Activated T-helper 2 cell treated with anti-CD3 and anti-CD28 coated beads, Interferon-gamma antibody, Interleukin-2, Interleukin-4, amounts not matched to agents 10 μg/mL and 5 μg/mL and 100 μg/mL, durations not matched to agents 14 hours and 24 hours and 36 hours (primary cell): ENCODE measurements around the gene CABCOCO1. TPM values are rescaled to one million over a fixed set of nuclear protein-coding genes. Genes with fewer than 3 reads are reported as not detected.

Experiments used
- DNase-seq: peaks from one replicate; pipeline ENCODE4 v3.0.0; 2021; ENCODE audit warnings: low spot score
- H3K27ac Mint-ChIP-seq: one replicate; pipeline ENCODE4 v1.8.0; 2021; ENCODE audit warnings: mixed read lengths
- H3K27me3 Mint-ChIP-seq: one replicate; pipeline ENCODE4 v1.8.0; 2021; ENCODE audit warnings: low read depth, mixed read lengths
- H3K36me3 Mint-ChIP-seq: one replicate; pipeline ENCODE4 v1.8.0; 2021; ENCODE audit warnings: low read depth, mixed read lengths
- H3K4me1 Mint-ChIP-seq: one replicate; pipeline ENCODE4 v1.8.0; 2021; ENCODE audit warnings: low read depth, mixed read lengths
- H3K4me3 Mint-ChIP-seq: one replicate; pipeline ENCODE4 v1.8.0; 2021; ENCODE audit warnings: low read depth, mild to moderate bottlenecking, moderate library complexity, mixed read lengths
- H3K9me3 Mint-ChIP-seq: one replicate; pipeline ENCODE4 v1.8.0; 2021; ENCODE audit warnings: mixed read lengths
- intact Hi-C: fragments of 100-400 bp; cut with micrococcal nuclease; formaldehyde crosslinking; loops from one replicate; pipeline ENCODE4 v1.15.1; 2023
- total RNA-seq: library from RNA; stranded (reverse); gene quantifications from 2 replicates; pipeline ENCODE4 v1.2.3, GENCODE V29; 2022

CABCOCO1 gene
- total RNA-seq, 1 donor from 2014 or later: not detected

GRCh38 chr10:61766927-61767326 is 104.2 kb downstream of the CABCOCO1 start:
- Mint-ChIP-seq H3K4me1 (peaks cover 39% of the 10 kb centered on the region), H3K9me3 (peaks cover 5% of the 10 kb centered on the region), H3K27ac (no peak overlapping the region), H3K36me3 (peaks cover 17% of the 10 kb centered on the region), H3K27me3 (no peaks in the 10 kb centered on the region), H3K4me3 (no peak overlapping the region)
- intact Hi-C loops: no loop called here
- DNase-seq: no peak

- Mint-ChIP-seq H3K4me1 (peaks cover 9% of the 10 kb centered on the region), H3K36me3 (peaks cover 2% of the 10 kb centered on the region), H3K9me3 (peaks cover 14% of the 10 kb centered on the region), H3K27me3 (no peaks in the 10 kb centered on the region), H3K4me3 (no peak overlapping the region), H3K27ac (no peak overlapping the region)
- DNase-seq: no peak
- intact Hi-C loops: no loop called here
Observed at GRCh38 chr10:61774031-61774430, 111.3 kb downstream of the CABCOCO1 start.

- Mint-ChIP-seq H3K27me3 (no peaks in the 10 kb centered on the region), H3K36me3 (peaks cover 5% of the 10 kb centered on the region), H3K4me3 (no peak overlapping the region), H3K27ac (no peak overlapping the region), H3K4me1 (peaks cover 18% of the 10 kb centered on the region), H3K9me3 (peaks cover 14% of the 10 kb centered on the region)
- DNase-seq: no peak
- intact Hi-C loops: no loop called here
Observed at GRCh38 chr10:61775111-61775510, 112.4 kb downstream of the CABCOCO1 start.

- Mint-ChIP-seq H3K27me3 (no peaks in the 10 kb centered on the region), H3K36me3 (peaks cover 5% of the 10 kb centered on the region), H3K27ac (no peak overlapping the region), H3K4me3 (no peak overlapping the region), H3K4me1 (peaks cover 28% of the 10 kb centered on the region), H3K9me3 (peaks cover 16% of the 10 kb centered on the region)
- no peak for DNase-seq
- intact Hi-C loops: no loop called here
Observed at GRCh38 chr10:61776615-61777266, 114.0 kb downstream of the CABCOCO1 start.

- H3K9me3 Mint-ChIP-seq: peaks cover 13% of the 10 kb centered on the region
- no peak overlapping the region for H3K27ac Mint-ChIP-seq
- peaks cover 38% of the 10 kb centered on the region for H3K4me1 Mint-ChIP-seq
- H3K36me3 Mint-ChIP-seq: peaks cover 15% of the 10 kb centered on the region
- no peak for DNase-seq
- intact Hi-C loops: no loop called here
- H3K4me3 Mint-ChIP-seq: no peak overlapping the region
- H3K27me3 Mint-ChIP-seq: no peaks in the 10 kb centered on the region
Observed at GRCh38 chr10:61778137-61778536, 115.4 kb downstream of the CABCOCO1 start.

GRCh38 chr10:61779276-61779675 is 116.5 kb downstream of the CABCOCO1 start:
- no peaks in the 10 kb centered on the region for H3K27me3 Mint-ChIP-seq
- H3K27ac Mint-ChIP-seq: no peak overlapping the region
- peaks cover 47% of the 10 kb centered on the region for H3K4me1 Mint-ChIP-seq
- intact Hi-C loops: no loop called here
- peaks cover 15% of the 10 kb centered on the region for H3K9me3 Mint-ChIP-seq
- no peak overlapping the region for H3K4me3 Mint-ChIP-seq
- peaks cover 15% of the 10 kb centered on the region for H3K36me3 Mint-ChIP-seq
- DNase-seq: no peak

- peak overlapping the region; percentile 72 for H3K27ac Mint-ChIP-seq
- peaks cover 54% of the 10 kb centered on the region for H3K4me1 Mint-ChIP-seq
- H3K36me3 Mint-ChIP-seq: peaks cover 15% of the 10 kb centered on the region
- no peak for DNase-seq
- intact Hi-C loops: loop anchor here (10.0 kb wide), 3 partner anchors 405 to 855 kb away; no protein-coding TSS in a partner anchor
- no peak overlapping the region for H3K4me3 Mint-ChIP-seq
- no peaks in the 10 kb centered on the region for H3K27me3 Mint-ChIP-seq
- H3K9me3 Mint-ChIP-seq: peaks cover 16% of the 10 kb centered on the region
Observed at GRCh38 chr10:61779950-61780659, 117.4 kb downstream of the CABCOCO1 start.

- peaks cover 16% of the 10 kb centered on the region for H3K9me3 Mint-ChIP-seq
- no peak for DNase-seq
- no peaks in the 10 kb centered on the region for H3K27me3 Mint-ChIP-seq
- peaks cover 61% of the 10 kb centered on the region for H3K4me1 Mint-ChIP-seq
- peaks cover 15% of the 10 kb centered on the region for H3K36me3 Mint-ChIP-seq
- intact Hi-C loops: loop anchor here (10.0 kb wide), 3 partner anchors 404 to 854 kb away; no protein-coding TSS in a partner anchor
- H3K4me3 Mint-ChIP-seq: no peak overlapping the region
- no peak overlapping the region for H3K27ac Mint-ChIP-seq
Observed at GRCh38 chr10:61780732-61781131, 118.0 kb downstream of the CABCOCO1 start.

- Mint-ChIP-seq H3K4me3 (no peak overlapping the region), H3K9me3 (peaks cover 16% of the 10 kb centered on the region), H3K27me3 (no peaks in the 10 kb centered on the region), H3K4me1 (peaks cover 71% of the 10 kb centered on the region), H3K36me3 (peaks cover 15% of the 10 kb centered on the region), H3K27ac (peak overlapping the region; percentile 31)
- intact Hi-C loops: loop anchor here (10.0 kb wide), 3 partner anchors 403 to 853 kb away; no protein-coding TSS in a partner anchor
- DNase-seq: no peak
Observed at GRCh38 chr10:61781969-61782403, 119.3 kb downstream of the CABCOCO1 start.

- intact Hi-C loops: loop anchor here (1.0 to 10.0 kb wide), 9 partner anchors 19 to 850 kb away; no protein-coding TSS in a partner anchor
- H3K9me3 Mint-ChIP-seq: peaks cover 16% of the 10 kb centered on the region
- peak overlapping the region; percentile 83 for H3K27ac Mint-ChIP-seq
- H3K4me1 Mint-ChIP-seq: peaks cover 75% of the 10 kb centered on the region
- peak; percentile 22 for DNase-seq
- H3K36me3 Mint-ChIP-seq: peaks cover 15% of the 10 kb centered on the region
- no peak overlapping the region for H3K4me3 Mint-ChIP-seq
- no peaks in the 10 kb centered on the region for H3K27me3 Mint-ChIP-seq
Observed at GRCh38 chr10:61784354-61785133, 121.8 kb downstream of the CABCOCO1 start.

- intact Hi-C loops: loop anchor here (2.0 to 10.0 kb wide), 8 partner anchors 27 to 849 kb away; no protein-coding TSS in a partner anchor
- Mint-ChIP-seq H3K27me3 (no peaks in the 10 kb centered on the region), H3K27ac (peak overlapping the region; percentile 83), H3K4me1 (peaks cover 64% of the 10 kb centered on the region), H3K9me3 (peaks cover 16% of the 10 kb centered on the region), H3K4me3 (no peak overlapping the region), H3K36me3 (peaks cover 12% of the 10 kb centered on the region)
- DNase-seq: no peak
Observed at GRCh38 chr10:61785473-61786105, 122.9 kb downstream of the CABCOCO1 start.

- Mint-ChIP-seq H3K9me3 (peaks cover 14% of the 10 kb centered on the region), H3K27me3 (no peaks in the 10 kb centered on the region), H3K4me1 (peaks cover 56% of the 10 kb centered on the region), H3K36me3 (peaks cover 10% of the 10 kb centered on the region), H3K27ac (no peak overlapping the region), H3K4me3 (no peak overlapping the region)
- no peak for DNase-seq
- intact Hi-C loops: loop anchor here (2.0 to 10.0 kb wide), 4 partner anchors 26 to 848 kb away; no protein-coding TSS in a partner anchor
Observed at GRCh38 chr10:61786728-61787127, 124.0 kb downstream of the CABCOCO1 start.
